Lung (tissue), 12 donors: ENCODE data around the gene GALM. TPM values are rescaled to one million over a fixed set of nuclear protein-coding genes. Genes with fewer than 3 reads are reported as not detected.

Experiments
- ATAC-seq: fragments of 200-7000 bp; cut with Tn5 transposase; one replicate; pipeline ENCODE4 v1.9.1; 2020; ENCODE audit warnings: moderate number of reproducible peaks; ENCODE audit not compliant: insufficient read depth, low FRiP score
- DNase-seq, 3 donors: peaks; one replicate each; pipeline ENCODE4 v3.0.0-alpha.2; 2013 to 2017
- H3K27ac ChIP-seq, 2 donors: one replicate each; pipeline ENCODE4 v1.5.1; 2013; ENCODE audit warnings: mild to moderate bottlenecking in 2 of 2, moderate library complexity in 2 of 2, control low read depth in 1 of 2, inconsistent platforms in 1 of 2, low read depth in 1 of 2, low read length in 1 of 2
- H3K27me3 ChIP-seq, 3 donors: one replicate each; pipeline ENCODE4 v1.5.1; 2013; ENCODE audit warnings: low read length in 2 of 3; ENCODE audit not compliant: control insufficient read depth in 3 of 3, insufficient read depth in 3 of 3
- H3K36me3 ChIP-seq, 4 donors: one replicate each; pipeline ENCODE4 v1.5.1; 2013; ENCODE audit warnings: low read length in 4 of 4, mild to moderate bottlenecking in 1 of 4, moderate library complexity in 1 of 4; ENCODE audit not compliant: control insufficient read depth in 4 of 4, insufficient read depth in 4 of 4
- H3K4me1 ChIP-seq, 5 donors: one replicate each; pipeline ENCODE4 v1.5.1; 2013; ENCODE audit warnings: low read length in 5 of 5, mild to moderate bottlenecking in 2 of 5, moderate library complexity in 1 of 5; ENCODE audit not compliant: control insufficient read depth in 5 of 5, insufficient read depth in 5 of 5
- H3K4me3 ChIP-seq: one replicate; pipeline ENCODE4 v1.5.1; 2013; ENCODE audit warnings: mild to moderate bottlenecking, control low read depth, moderate library complexity
- H3K9ac ChIP-seq, 2 donors: one replicate each; pipeline ENCODE4 v1.5.1; 2013; ENCODE audit warnings: low read length in 2 of 2, control low read depth in 1 of 2; ENCODE audit not compliant: insufficient read depth in 1 of 2
- H3K9me3 ChIP-seq, 4 donors: one replicate each; pipeline ENCODE4 v1.5.1; 2013; ENCODE audit warnings: low read length in 3 of 4, mild to moderate bottlenecking in 1 of 4, moderate library complexity in 1 of 4; ENCODE audit not compliant: control insufficient read depth in 4 of 4, insufficient read depth in 3 of 4
- WGBS, 2 donors: extraction: QIAGEN DNeasy Blood & Tissue Kit; methylation state at CpG; one replicate each; pipeline ENCODE4 v1.1.7; 2013; 5-methylcytosine and 5-hydroxymethylcytosine counted together
- polyA plus RNA-seq, 2 donors: library from polyadenylated mRNA; stranded (reverse); fragments of 200-250 nt; gene quantifications; one replicate each; pipeline ENCODE4 v1.2.1, GENCODE V29; 2013
- total RNA-seq, 2 donors: library from RNA; depleted of rRNA in 1 of 2; stranded (reverse); fragments of >200 nt in 1 of 2; gene quantifications; one replicate each; pipeline ENCODE4 v1.2.1, GENCODE V29; 2014 to 2021
- TF ChIP-seq, protein P1 (sequence below): IDR thresholded peaks from 2 replicates; pipeline ENCODE4 v1.5.1; 2012; ENCODE audit warnings: mild to moderate bottlenecking; ENCODE audit errors: control extremely low read depth, extremely low read depth
- donor health status: control.
- donor health status: control.
- donor health status: Bipolar disorder and iron deficiency.
- donor health status: healthy.
- donor health status: DM: yes; HTN: yes; CAD: no.

GALM gene
- total and polyA plus RNA-seq, 4 donors = 7.6 to 25.5 (median 14.1) TPM

DNA sequence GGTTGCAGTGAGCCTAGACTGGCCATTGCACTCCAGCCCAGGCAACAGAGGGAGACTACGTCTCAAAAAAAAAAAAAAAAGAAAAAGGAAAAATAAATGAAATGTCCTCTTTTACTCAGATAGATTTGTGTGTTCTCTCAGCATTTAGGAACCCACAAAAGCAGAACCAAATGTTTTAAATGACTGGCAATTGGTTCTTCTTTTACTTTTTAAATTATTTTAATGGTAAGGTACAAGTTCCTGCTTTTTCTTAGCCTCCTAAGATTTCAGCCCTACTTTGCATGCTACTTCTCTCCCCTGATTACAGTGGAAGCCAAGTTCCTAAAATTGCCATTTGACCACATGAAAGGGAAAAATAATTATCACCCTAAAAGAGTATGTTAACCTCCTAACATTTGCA, 61.7 kb downstream of the GALM start:
- Histone ChIP-seq H3K4me1 (no peaks in the 10 kb centered on the region), H3K27me3 (no peaks in the 10 kb centered on the region), H3K36me3 (peaks cover 0 to 14% (median 10%) of the 10 kb centered on the region in 4 donors), H3K27ac (no peak overlapping the region), H3K9ac (no peak overlapping the region), H3K9me3 (no peaks in the 10 kb centered on the region), H3K4me3 (no peak overlapping the region)
- WGBS, 2 donors = 71 to 85% methylated on average over 1 of the region's 1 CpG
- DNase-seq (no peak), ATAC-seq (no peak)
- TF ChIP-seq, protein P1, sequence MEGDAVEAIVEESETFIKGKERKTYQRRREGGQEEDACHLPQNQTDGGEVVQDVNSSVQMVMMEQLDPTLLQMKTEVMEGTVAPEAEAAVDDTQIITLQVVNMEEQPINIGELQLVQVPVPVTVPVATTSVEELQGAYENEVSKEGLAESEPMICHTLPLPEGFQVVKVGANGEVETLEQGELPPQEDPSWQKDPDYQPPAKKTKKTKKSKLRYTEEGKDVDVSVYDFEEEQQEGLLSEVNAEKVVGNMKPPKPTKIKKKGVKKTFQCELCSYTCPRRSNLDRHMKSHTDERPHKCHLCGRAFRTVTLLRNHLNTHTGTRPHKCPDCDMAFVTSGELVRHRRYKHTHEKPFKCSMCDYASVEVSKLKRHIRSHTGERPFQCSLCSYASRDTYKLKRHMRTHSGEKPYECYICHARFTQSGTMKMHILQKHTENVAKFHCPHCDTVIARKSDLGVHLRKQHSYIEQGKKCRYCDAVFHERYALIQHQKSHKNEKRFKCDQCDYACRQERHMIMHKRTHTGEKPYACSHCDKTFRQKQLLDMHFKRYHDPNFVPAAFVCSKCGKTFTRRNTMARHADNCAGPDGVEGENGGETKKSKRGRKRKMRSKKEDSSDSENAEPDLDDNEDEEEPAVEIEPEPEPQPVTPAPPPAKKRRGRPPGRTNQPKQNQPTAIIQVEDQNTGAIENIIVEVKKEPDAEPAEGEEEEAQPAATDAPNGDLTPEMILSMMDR = no peak

DNA sequence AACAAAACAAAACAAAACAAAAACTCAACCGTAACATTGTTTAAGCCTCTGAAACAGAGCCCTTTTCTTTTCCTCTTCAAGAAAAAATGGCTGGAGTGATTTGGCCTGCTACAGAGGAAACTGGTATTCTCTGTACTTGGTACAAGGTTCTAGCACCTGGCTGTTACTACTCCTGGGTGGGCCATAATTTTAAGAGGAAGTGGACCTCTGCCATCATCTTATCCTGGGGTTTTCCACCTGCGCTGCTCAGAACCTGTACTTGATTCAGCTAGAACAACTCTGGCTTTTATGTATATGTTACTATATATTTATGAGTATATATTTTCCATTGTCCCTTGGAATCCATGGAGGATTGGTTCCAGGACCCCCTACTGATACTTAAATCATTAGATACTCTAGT, 62.8 kb downstream of the GALM start:
- H3K27ac ChIP-seq = no peak overlapping the region
- no peaks in the 10 kb centered on the region for H3K4me1 ChIP-seq
- H3K9me3 ChIP-seq = no peaks in the 10 kb centered on the region
- WGBS, 2 donors = 52 to 96% methylated on average over 2 of the region's 2 CpGs
- TF ChIP-seq, protein P1 = no peak
- ATAC-seq (no peak), DNase-seq (no peak)
- no peak overlapping the region for H3K9ac ChIP-seq
- H3K4me3 ChIP-seq = no peak overlapping the region
- H3K36me3 ChIP-seq = peaks cover 6 to 17% (median 12%) of the 10 kb centered on the region in 4 donors
- H3K27me3 ChIP-seq = no peaks in the 10 kb centered on the region

DNA sequence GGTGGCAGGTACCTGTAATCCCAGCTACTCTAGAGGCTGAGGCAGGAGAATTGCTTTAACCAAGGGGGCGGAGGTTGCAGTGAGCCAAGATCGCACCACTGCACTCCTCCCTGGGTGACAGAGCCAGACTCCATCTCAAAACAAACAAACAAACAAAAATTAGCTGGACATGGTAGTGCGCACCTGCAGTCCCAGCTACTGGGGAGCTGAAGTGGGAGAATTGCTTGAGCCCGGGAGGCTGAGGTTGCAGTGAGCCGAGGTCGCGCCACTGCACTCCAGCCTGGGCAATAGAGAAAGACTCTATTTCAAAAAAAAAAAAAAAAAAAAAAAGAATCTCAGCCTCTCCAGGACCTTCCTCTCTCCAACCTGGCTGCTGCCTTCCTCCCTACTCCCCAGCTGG, 65.2 kb downstream of the GALM start:
- Histone ChIP-seq H3K9ac (no peak overlapping the region), H3K4me1 (no peaks in the 10 kb centered on the region), H3K36me3 (peaks cover 8 to 25% (median 14%) of the 10 kb centered on the region in 4 donors), H3K27ac (no peak overlapping the region), H3K9me3 (no peaks in the 10 kb centered on the region), H3K27me3 (no peaks in the 10 kb centered on the region), H3K4me3 (no peak overlapping the region)
- DNase-seq = no peak
- WGBS, 2 donors = 92 to 97% methylated on average over 7 of the region's 7 CpGs
- TF ChIP-seq, protein P1 = no peak
- no peak for ATAC-seq

DNA sequence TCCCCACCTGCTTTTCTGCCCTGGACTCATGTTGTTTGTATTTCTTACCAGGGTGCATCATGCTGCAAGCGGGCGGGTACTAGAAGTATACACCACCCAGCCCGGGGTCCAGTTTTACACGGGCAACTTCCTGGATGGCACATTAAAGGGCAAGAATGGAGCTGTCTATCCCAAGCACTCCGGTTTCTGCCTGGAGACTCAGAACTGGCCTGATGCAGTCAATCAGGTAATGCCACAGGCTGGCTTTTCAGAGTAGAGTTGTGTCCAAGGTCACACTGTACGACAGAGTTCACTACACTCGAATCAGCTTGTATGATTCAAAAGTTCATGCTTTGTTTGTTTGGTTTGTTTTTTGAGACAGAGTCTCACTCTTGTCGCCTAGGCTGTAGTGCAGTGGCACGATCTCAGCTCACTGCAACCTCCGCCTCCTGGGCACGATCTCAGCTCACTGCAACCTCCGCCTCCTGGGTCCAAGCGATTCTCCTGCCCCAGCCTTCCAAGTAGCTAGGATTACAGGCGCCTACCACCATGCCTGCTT, 65.8 kb downstream of the GALM start:
- no peaks in the 10 kb centered on the region for H3K9me3 ChIP-seq
- no peak overlapping the region for H3K4me3 ChIP-seq
- DNase-seq (no peak), ATAC-seq (no peak)
- no peaks in the 10 kb centered on the region for H3K27me3 ChIP-seq
- peaks cover 8 to 25% (median 14%) of the 10 kb centered on the region in 4 donors for H3K36me3 ChIP-seq
- H3K4me1 ChIP-seq = no peaks in the 10 kb centered on the region
- TF ChIP-seq, protein P1 = no peak
- WGBS, 2 donors = 92 to 93% methylated on average over 14 of the region's 14 CpGs
- no peak overlapping the region for H3K27ac ChIP-seq
- H3K9ac ChIP-seq = no peak overlapping the region
